Nephron progenitor cell (in vitro differentiated cells): ENCODE measurements around the gene FASN.

ENCODE experiments used
- DNase-seq: peaks from one replicate; pipeline ENCODE4 v3.0.0; 2021
- H3K27ac Mint-ChIP-seq: 2 replicates; pipeline ENCODE4 v1.8.0; 2021; ENCODE audit warnings: mild to moderate bottlenecking, moderate library complexity, mixed read lengths
- H3K27me3 Mint-ChIP-seq: 2 replicates; pipeline ENCODE4 v1.8.0; 2021; ENCODE audit warnings: mild to moderate bottlenecking, low read depth, mixed read lengths; ENCODE audit not compliant: poor library complexity
- H3K36me3 Mint-ChIP-seq: 2 replicates; pipeline ENCODE4 v1.8.0; 2021; ENCODE audit warnings: low read depth, mixed read lengths
- H3K4me1 Mint-ChIP-seq: 2 replicates; pipeline ENCODE4 v1.8.0; 2021; ENCODE audit warnings: mixed read lengths
- H3K4me3 Mint-ChIP-seq: 2 replicates; pipeline ENCODE4 v1.8.0; 2021; ENCODE audit warnings: mild to moderate bottlenecking, moderate library complexity, mixed read lengths
- H3K9me3 Mint-ChIP-seq: 2 replicates; pipeline ENCODE4 v1.8.0; 2021; ENCODE audit warnings: mild to moderate bottlenecking, moderate library complexity, mixed read lengths
- TF ChIP-seq, protein P1 (sequence below): fragments of 200-600 bp; sonication (generic); IDR thresholded peaks from 2 replicates; pipeline ENCODE4 v1.5.0; 2021; ENCODE audit warnings: antibody characterized with exemption

Gene FASN

DNA sequence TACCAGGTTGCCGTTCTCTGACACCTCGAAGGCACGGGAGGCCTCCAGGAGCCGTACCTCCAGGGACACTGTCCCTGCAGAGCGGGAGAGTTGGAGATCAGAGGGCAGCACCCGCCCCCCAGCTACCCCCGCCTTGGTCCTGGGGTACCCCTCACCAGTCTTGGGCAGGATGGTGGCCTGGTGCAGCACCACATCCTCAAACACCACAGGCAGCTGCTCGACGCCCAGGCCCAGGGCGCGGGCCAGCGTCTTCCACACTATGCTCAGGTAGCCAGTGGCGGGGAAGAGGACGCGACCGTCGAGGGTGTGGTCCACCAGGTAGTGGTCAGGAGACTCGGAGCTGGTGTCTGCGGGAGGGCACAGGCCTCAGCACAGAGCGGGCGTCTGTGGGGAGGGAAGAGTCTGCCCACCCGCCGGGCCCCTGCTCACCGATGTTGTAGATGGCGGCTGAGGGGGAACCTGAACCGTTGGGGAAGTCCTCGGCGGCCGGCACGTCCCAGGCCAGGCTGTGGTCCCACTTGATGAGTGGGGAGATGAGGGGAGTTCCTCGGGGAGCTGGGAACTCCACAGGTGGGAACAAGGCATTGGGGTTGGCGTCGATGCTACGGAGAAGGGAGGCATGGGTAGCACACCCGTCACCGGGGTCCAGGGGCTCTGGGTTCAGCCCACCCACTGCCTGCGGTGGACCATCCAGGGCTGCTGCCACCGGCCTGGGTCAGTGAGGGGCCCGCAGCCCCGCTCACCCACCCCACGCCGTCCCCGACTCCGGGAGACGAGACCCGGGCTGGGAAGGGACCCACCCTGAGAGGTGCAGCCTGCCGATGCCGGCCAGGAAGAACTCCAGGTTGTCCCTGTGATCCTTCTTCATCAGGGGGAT is 9.8 kb downstream of the FASN start:
- no peaks in the 10 kb centered on the region for H3K4me1 Mint-ChIP-seq
- DNase-seq = no peak
- H3K27me3 Mint-ChIP-seq = no peaks in the 10 kb centered on the region
- TF ChIP-seq, protein P1, sequence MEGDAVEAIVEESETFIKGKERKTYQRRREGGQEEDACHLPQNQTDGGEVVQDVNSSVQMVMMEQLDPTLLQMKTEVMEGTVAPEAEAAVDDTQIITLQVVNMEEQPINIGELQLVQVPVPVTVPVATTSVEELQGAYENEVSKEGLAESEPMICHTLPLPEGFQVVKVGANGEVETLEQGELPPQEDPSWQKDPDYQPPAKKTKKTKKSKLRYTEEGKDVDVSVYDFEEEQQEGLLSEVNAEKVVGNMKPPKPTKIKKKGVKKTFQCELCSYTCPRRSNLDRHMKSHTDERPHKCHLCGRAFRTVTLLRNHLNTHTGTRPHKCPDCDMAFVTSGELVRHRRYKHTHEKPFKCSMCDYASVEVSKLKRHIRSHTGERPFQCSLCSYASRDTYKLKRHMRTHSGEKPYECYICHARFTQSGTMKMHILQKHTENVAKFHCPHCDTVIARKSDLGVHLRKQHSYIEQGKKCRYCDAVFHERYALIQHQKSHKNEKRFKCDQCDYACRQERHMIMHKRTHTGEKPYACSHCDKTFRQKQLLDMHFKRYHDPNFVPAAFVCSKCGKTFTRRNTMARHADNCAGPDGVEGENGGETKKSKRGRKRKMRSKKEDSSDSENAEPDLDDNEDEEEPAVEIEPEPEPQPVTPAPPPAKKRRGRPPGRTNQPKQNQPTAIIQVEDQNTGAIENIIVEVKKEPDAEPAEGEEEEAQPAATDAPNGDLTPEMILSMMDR = no peak
- no peak overlapping the region for H3K27ac Mint-ChIP-seq
- H3K4me3 Mint-ChIP-seq = no peak overlapping the region
- no peaks in the 10 kb centered on the region for H3K9me3 Mint-ChIP-seq
- no peaks in the 10 kb centered on the region for H3K36me3 Mint-ChIP-seq

DNA sequence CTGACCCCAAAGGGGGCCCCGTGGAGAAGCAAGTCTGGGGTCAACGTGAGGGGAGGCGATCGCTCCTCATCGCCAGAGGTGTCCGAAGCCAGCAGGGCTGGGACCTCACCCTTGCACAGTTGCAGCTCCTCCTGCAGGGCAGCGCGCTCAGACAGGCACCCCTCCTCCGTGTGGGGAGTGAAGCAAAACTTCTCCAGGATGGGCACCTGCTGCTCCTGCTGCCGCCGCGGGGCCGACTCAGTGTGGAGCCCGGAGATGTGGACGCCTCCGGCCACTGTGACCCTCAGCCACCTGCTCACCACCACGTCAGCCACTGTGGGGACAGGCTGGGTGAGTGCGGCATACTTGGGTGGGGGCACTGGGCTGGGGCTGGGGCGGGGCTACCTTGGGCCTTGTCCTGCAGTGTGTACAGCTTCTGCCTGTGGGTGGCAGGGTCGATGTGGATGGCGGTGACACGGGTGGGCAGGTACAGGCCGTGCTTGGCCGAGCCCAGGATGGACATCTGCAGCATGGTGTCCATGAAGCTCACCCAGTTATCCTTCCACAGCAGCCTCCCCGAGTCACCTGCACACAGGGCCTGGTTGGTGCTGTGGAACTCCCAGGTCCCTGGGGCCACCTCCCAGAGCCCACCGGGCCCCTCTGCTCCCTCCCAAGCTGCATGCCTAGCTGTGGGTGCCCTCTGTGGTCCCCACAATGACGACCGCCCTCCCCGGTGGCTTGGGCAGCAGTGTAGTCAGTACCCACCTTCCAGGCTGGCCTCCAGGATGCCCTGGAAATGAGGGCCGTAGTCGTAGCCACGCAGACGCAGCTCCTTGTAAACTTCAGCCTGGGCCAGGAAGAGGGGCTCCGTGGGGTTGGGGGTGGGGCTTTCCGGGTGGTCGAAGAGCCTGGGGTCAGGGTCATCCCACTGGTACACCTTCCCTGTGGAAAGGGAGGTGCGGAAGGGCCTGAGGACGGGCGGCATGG is 10.8 kb downstream of the FASN start:
- TF ChIP-seq, protein P1 = no peak
- H3K27ac Mint-ChIP-seq = no peak overlapping the region

DNA sequence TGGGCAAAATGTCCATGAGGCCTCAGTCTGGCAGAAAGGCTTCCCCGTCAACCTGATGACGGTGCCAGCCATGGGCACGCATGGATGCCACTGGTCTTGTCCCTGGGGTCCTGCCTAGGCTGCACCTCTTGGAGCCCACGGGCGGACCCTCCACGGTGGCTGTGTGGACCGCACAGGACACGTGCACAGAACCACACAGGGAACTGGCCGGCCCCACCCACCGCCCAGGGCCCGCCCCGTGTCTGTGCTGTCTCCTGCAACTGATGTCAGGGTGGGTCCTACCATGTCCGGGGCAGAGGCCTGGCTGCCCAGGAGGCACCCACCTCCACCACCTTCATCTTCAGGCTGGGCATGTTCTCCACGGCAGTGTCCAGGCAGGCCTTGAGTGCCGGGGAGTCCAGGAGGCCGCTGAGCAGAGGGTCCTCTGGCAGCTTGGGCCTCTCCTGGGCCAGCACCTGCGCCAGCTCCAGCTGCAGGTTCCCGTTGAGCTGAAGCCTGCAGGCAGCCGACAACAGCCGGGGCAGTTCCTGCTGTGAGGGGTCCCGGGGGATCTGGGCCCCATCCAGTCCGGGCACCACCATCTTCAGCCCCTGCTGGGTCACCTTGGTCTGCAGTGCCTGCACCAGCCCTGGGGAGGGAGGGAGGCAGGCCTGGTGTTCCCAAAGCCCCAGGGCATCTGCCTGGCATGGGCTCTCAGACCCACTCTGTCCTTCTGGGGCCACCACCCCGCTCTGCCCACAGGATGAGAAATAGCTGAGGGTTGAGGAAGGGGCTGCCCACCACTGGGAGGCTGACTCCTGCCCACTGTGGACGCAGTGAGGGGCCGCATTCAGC is 11.9 kb downstream of the FASN start:
- no peak overlapping the region for H3K27ac Mint-ChIP-seq

More for the DNA sequence above, 10.8 kb downstream of the FASN start:
- no peak overlapping the region for H3K4me3 Mint-ChIP-seq
- no peak for DNase-seq
- no peaks in the 10 kb centered on the region for H3K4me1 Mint-ChIP-seq
- no peaks in the 10 kb centered on the region for H3K27me3 Mint-ChIP-seq
- H3K36me3 Mint-ChIP-seq = no peaks in the 10 kb centered on the region
- no peaks in the 10 kb centered on the region for H3K9me3 Mint-ChIP-seq

DNA sequence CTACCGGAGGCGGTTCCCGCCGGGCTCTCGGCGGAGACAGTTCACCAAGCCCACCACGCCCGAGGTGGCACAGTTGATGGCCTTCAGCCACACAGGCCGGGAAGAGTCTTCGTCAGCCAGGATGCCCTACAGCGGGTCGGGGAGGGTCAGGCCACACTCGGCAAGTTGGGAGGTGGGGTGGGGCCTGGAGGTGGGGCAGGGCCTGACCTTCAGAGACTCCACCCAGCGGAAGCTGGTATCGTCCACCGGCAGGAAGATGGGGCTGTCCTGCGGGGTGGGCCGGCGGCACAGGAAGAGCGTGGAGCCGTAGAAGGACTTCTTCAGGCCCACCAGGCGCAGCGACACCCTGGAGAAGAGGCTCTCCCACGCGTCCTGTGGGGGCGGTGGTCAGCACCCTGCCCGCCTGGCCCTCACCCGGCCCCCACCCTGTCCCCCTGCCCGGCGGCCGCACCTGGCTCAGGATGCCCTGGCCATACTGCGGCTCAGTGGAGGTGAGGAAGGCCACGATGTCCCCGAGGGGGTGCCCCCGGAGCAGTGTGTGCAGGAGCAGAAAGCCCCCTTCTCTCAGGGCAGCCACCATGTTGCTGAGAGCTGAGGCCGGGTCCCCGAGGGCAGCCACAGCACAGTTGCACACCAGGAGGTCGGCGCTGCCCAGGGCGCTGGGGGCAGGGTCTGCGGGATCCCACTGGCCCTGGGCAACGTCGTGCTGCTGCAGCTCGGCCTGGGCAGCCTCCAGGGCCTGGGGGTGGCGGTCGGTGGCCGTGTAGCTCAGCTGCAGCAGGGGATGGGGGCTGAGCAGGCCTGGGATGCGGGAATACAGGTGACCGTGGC is 12.8 kb downstream of the FASN start:
- Mint-ChIP-seq H3K4me3 (no peak overlapping the region), H3K27me3 (no peaks in the 10 kb centered on the region), H3K36me3 (no peaks in the 10 kb centered on the region), H3K27ac (no peak overlapping the region), H3K4me1 (no peaks in the 10 kb centered on the region), H3K9me3 (no peaks in the 10 kb centered on the region)
- no peak for DNase-seq
- TF ChIP-seq, protein P1 = no peak

More for the DNA sequence above, 11.9 kb downstream of the FASN start:
- no peaks in the 10 kb centered on the region for H3K36me3 Mint-ChIP-seq
- H3K27me3 Mint-ChIP-seq = no peaks in the 10 kb centered on the region
- DNase-seq = no peak
- H3K4me3 Mint-ChIP-seq = no peak overlapping the region
- no peaks in the 10 kb centered on the region for H3K9me3 Mint-ChIP-seq
- no peaks in the 10 kb centered on the region for H3K4me1 Mint-ChIP-seq
- TF ChIP-seq, protein P1 = no peak
